HepG2 (cell line): ENCODE data around the gene AMIGO2.

Experiments
- ETV5 ChIP-seq: IDR thresholded peaks from 2 replicates; pipeline ENCODE4 v1.6.1; 2018; ENCODE audit warnings: missing biosample characterization, missing genetic modification reagents, inconsistent platforms, borderline replicate concordance
- FOSL2 ChIP-seq: sonication (generic); formaldehyde crosslinking; IDR thresholded peaks from 2 replicates; pipeline ENCODE4 v1.4.0; 2020; ENCODE audit warnings: missing genetic modification reagents
- RFX5 ChIP-seq: IDR thresholded peaks from 2 replicates; pipeline ENCODE4 v1.6.1; 2011; ENCODE audit warnings: low read depth, low read length, improper control_type of control experiment
- ZZZ3 ChIP-seq: sonication (generic); formaldehyde crosslinking; IDR thresholded peaks from 2 replicates; pipeline ENCODE4 v1.4.0; 2020; ENCODE audit warnings: missing genetic modification reagents, mild to moderate bottlenecking, borderline replicate concordance
- TF ChIP-seq, protein P1 (sequence below): sonication (generic); formaldehyde crosslinking; IDR thresholded peaks from 2 replicates; pipeline ENCODE4 v1.5.1; 2020; ENCODE audit warnings: mild to moderate bottlenecking, moderate library complexity, missing genetic modification reagents
- TF ChIP-seq, protein P2 (sequence below): sonication (generic); formaldehyde crosslinking; IDR thresholded peaks from 2 replicates; pipeline ENCODE4 v1.5.0; 2020; ENCODE audit warnings: mild to moderate bottlenecking, missing genetic modification reagents, moderate library complexity

DNA sequence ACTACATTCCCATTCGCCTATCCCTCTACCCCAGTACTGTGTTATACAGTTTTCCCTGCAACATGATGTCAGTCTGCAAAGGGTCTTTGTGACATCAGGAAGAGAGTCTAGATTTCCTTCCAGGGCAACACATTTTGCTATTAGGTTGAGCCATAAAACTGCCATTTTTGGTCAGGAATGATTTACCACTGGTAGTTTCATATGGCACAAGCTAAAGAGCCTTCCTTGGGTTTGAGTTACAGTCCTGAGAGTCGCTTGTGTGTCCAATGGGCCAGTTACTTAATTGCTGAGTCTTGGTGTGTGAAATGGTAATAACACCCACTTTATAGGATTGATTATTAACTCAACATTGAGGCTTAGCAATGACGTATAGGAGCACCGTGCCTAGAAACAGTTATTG lies 22.6 kb upstream of the AMIGO2 start:
- TF ChIP-seq FOSL2 (CRISPR knock-in tag) (no peak), RFX5 (no peak), ETV5 (no peak), ZZZ3 (no peak)
- TF ChIP-seq, protein P1, sequence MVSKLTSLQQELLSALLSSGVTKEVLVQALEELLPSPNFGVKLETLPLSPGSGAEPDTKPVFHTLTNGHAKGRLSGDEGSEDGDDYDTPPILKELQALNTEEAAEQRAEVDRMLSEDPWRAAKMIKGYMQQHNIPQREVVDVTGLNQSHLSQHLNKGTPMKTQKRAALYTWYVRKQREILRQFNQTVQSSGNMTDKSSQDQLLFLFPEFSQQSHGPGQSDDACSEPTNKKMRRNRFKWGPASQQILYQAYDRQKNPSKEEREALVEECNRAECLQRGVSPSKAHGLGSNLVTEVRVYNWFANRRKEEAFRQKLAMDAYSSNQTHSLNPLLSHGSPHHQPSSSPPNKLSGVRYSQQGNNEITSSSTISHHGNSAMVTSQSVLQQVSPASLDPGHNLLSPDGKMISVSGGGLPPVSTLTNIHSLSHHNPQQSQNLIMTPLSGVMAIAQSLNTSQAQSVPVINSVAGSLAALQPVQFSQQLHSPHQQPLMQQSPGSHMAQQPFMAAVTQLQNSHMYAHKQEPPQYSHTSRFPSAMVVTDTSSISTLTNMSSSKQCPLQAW (CRISPR knock-in tag): no peak
- TF ChIP-seq, protein P2, sequence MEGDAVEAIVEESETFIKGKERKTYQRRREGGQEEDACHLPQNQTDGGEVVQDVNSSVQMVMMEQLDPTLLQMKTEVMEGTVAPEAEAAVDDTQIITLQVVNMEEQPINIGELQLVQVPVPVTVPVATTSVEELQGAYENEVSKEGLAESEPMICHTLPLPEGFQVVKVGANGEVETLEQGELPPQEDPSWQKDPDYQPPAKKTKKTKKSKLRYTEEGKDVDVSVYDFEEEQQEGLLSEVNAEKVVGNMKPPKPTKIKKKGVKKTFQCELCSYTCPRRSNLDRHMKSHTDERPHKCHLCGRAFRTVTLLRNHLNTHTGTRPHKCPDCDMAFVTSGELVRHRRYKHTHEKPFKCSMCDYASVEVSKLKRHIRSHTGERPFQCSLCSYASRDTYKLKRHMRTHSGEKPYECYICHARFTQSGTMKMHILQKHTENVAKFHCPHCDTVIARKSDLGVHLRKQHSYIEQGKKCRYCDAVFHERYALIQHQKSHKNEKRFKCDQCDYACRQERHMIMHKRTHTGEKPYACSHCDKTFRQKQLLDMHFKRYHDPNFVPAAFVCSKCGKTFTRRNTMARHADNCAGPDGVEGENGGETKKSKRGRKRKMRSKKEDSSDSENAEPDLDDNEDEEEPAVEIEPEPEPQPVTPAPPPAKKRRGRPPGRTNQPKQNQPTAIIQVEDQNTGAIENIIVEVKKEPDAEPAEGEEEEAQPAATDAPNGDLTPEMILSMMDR (CRISPR knock-in tag): no peak
